ENCODE measurements around the gene CCDC187.

Gene CCDC187

DNA sequence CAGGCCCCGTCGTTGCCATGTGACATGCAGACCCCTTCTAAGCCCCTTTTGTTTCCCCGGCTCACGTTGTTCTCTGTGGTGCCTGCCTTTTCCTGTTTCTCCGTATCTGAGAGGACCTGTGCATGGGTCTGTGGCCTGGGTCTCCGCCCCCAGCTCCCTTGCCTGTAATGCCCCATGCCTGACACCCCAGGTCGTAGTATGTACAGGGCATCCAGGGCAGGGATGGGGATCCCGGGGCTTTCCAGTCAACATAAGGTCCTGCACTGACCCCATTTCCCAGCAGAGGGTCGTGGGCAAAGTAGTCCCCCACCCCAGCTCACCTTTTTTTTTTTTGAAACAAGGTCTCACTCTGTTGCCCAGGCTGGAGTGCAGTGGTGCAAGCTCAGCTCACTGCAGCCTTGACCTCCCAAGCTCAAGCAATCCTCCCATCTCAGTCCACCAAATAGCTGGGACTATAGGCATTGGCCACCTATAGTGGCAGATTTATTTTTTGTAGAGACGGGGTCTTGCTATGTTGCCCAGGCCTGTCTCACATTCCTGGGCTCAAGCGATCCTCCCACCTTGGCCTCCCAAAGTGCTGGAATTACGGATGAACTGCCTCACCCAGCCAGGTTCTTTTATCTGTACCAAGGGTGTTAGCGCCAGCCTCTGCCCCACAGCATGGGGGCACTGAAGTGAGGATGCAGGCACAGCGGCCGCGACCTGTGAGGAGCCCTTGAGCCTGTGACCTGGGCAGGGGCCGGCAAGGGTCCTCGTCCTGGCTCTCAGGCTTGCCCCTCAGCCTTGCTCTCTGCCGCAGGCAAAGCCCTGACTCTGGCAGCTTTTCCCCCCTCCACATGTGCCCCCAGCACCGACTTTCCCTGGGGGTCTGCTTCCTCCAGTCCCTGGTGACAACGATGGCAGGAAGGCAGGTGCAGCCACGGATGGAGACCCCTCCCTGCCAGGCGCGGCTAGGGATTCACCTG, 39.2 kb downstream of the CCDC187 start:
- Mint-ChIP-seq H3K9me3 (no peaks in the 10 kb centered on the region), H3K4me3 (no peak overlapping the region), H3K27me3 (no peaks in the 10 kb centered on the region), H3K36me3 (ENCODE audit: insufficient read depth) (peaks cover 9% of the 10 kb centered on the region), H3K4me1 (peaks cover 6% of the 10 kb centered on the region), H3K27ac (ENCODE audit: low read depth) (no peak overlapping the region)
- DNase-seq (ENCODE audit: low spot score in 2 of 2) (no peak), ATAC-seq (replicated peaks; ENCODE audit: extremely low read depth, poor library complexity, severe bottlenecking) (no peak)

DNA sequence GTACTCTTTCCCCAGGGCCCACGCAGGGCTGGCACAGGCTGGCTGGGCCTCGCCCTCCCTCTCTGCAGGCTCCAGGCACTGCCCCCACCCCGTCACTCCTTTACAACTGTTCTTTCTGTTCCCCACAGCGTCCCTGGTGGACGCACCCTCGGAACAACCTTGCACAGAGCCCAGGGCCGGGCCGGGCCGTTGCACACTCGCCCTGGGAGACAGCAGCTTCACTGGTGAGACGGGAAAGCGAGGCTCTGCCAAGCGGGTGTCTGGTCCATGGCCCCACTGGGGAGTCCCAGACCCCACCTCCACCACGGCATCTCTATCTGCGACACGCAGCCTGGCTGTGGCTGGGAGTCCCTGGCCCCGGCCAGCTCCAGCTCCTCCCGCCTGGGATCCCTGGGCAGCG, 39.9 kb downstream of the CCDC187 start:
- DNase-seq (ENCODE audit: low spot score in 2 of 2) = no peak
- H3K27ac Mint-ChIP-seq (ENCODE audit: low read depth) = no peak overlapping the region
- no peak overlapping the region for H3K4me3 Mint-ChIP-seq
- H3K36me3 Mint-ChIP-seq (ENCODE audit: insufficient read depth) = peaks cover 9% of the 10 kb centered on the region
- H3K4me1 Mint-ChIP-seq = peaks cover 6% of the 10 kb centered on the region
- H3K27me3 Mint-ChIP-seq = no peaks in the 10 kb centered on the region
- H3K9me3 Mint-ChIP-seq = no peaks in the 10 kb centered on the region
- no peak for ATAC-seq (replicated peaks; ENCODE audit: extremely low read depth, poor library complexity, severe bottlenecking)

DNA sequence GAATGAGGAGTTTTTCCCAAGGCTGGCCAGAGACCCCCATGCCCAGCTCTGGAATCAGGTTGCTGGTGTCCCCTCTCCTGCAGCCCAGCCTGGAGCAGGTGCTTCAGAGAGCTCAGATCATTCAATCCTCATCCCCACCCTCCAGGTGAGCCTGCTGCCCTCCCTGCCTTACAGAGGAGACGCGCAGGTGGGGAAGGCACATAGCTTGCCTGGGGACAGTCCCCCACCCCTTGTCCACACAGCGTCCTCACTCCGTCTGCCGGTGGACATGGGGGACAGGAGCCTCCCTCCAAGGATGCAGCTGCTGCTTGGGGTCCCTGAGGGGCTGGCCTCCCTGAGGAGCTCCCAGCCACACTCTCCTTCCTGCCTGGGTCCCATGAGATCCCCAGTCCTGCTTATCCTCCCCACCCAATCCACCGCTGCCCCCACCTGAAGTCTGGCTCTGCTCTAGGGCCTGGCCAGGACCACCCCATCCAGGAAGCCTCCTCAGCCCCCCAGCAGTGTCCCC, 41.2 kb downstream of the CCDC187 start:
- DNase-seq (ENCODE audit: low spot score in 2 of 2) (no peak), ATAC-seq (replicated peaks; ENCODE audit: extremely low read depth, poor library complexity, severe bottlenecking) (no peak)
- Mint-ChIP-seq H3K4me1 (peaks cover 4% of the 10 kb centered on the region), H3K27ac (ENCODE audit: low read depth) (no peak overlapping the region), H3K4me3 (no peak overlapping the region), H3K36me3 (ENCODE audit: insufficient read depth) (peaks cover 8% of the 10 kb centered on the region), H3K27me3 (no peaks in the 10 kb centered on the region), H3K9me3 (no peaks in the 10 kb centered on the region)

DNA sequence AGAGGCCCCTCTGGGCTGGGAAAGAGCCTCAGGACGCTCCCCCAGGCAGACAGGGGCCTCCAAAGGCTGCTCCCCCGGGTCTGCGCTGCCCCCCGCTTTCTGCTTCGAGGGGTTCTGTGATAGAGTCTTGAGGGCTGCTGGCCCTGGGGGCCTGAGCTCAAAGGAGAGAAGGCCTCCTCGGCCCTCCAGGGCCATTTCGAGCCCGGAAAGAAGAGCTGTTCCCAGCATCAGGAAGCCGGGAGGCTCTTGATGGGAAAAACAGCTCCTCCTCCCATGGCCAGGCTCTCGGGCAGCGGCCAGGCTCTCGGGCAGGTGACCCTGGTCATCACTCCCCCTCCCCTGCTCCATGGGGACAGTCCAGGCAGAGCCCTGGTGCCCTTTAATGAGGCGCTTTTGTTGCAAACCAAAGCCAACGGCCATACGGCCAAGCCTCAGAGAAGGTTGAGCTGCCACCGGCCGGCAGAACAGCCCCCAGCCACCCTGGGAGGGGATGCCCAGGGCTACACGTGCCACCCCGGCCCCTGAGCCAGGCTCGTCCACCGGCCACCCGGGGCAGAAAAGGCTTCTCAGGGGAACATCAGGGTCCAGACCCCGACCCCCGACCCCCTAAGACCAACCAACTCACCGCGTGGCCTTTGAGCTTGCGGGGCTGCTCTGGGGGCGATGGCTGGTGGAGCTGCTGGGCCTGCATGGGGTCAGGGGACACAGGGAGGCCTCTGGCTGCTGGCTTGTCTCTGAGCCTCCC, 42.0 kb downstream of the CCDC187 start:
- Mint-ChIP-seq H3K9me3 (no peaks in the 10 kb centered on the region), H3K4me1 (no peaks in the 10 kb centered on the region), H3K36me3 (ENCODE audit: insufficient read depth) (peaks cover 5% of the 10 kb centered on the region), H3K27me3 (no peaks in the 10 kb centered on the region), H3K27ac (ENCODE audit: low read depth) (no peak overlapping the region), H3K4me3 (no peak overlapping the region)
- no peak for ATAC-seq (replicated peaks; ENCODE audit: extremely low read depth, poor library complexity, severe bottlenecking)
- DNase-seq (ENCODE audit: low spot score in 2 of 2) = no peak

DNA sequence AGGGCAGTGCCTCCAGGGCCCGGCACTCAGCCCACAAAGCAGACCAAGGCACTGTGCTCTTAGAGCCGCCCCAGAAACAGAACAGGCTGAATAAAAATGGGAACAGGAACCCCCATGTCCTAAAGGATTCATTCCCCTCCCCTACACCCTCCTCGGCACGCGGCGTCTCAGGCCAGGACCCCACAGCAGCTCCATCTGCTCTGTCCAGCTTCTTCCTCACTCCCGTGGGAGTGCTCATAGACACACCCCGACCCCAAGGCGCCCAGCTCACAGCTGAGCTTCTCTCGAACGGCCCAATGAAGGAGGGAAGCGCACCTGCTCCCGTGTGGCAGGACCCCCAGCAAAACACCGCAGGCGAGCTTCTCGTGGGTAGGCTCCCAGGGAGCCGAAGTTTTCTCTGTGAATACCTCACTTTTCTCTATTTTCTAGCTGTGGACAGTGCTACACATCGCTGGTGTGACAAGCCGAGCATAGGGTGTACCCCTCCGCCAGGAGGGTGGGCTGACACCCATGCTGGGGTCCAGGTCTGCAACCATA, 42.9 kb downstream of the CCDC187 start:
- peaks cover 2% of the 10 kb centered on the region for H3K36me3 Mint-ChIP-seq (ENCODE audit: insufficient read depth)
- no peaks in the 10 kb centered on the region for H3K27me3 Mint-ChIP-seq
- H3K27ac Mint-ChIP-seq (ENCODE audit: low read depth) = no peak overlapping the region

DNA sequence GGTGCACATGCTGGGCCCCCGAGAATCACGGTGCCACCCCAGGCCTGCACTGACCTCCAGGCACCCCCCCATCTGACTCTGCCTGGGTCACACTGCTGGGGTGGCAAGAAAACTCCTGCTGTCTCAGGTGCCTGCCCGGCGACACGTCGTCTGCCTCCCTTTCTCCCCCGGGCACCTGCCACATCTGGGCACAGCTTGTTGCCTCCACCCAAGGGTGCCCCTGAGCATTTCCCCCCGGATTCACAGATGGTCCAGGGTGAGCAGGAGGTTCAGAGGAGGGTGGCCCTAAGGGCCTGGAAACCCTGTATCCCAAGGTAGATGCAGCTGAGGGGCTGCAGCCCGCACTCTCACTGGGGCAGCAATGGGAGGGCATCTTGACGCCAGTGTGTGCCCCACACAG, 43.4 kb downstream of the CCDC187 start:
- Mint-ChIP-seq H3K36me3 (ENCODE audit: insufficient read depth) (peaks cover 2% of the 10 kb centered on the region), H3K4me3 (no peak overlapping the region), H3K27me3 (no peaks in the 10 kb centered on the region), H3K27ac (ENCODE audit: low read depth) (no peak overlapping the region), H3K4me1 (no peaks in the 10 kb centered on the region), H3K9me3 (no peaks in the 10 kb centered on the region)
- no peak for DNase-seq (ENCODE audit: low spot score in 2 of 2)
- no peak for ATAC-seq (replicated peaks; ENCODE audit: extremely low read depth, poor library complexity, severe bottlenecking)

More for the DNA sequence above, 42.9 kb downstream of the CCDC187 start:
- Mint-ChIP-seq H3K4me1 (no peaks in the 10 kb centered on the region), H3K9me3 (no peaks in the 10 kb centered on the region), H3K4me3 (no peak overlapping the region)
- DNase-seq (ENCODE audit: low spot score in 2 of 2) (no peak), ATAC-seq (replicated peaks; ENCODE audit: extremely low read depth, poor library complexity, severe bottlenecking) (no peak)

DNA sequence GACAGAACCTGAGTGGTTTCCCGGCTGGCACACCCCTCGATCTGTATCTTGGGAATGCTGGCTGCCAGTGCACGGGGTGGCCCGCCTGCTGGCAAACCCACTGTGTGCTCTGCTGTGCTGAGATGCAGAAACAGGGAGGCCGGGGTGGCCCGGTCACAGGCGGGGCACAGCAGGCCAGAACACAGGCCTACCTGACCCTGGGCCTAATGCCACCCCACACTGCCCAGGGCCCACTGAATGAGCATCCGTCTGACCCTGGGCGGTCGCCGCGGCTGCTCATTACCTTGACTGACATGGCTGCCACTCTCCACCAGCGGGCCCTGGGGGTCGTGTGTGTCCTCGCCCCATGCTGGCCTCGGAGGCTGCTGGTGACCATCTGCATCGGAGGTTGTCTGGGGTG, 44.1 kb downstream of the CCDC187 start:
- Mint-ChIP-seq H3K27ac (ENCODE audit: low read depth) (no peak overlapping the region), H3K36me3 (ENCODE audit: insufficient read depth) (peaks cover 2% of the 10 kb centered on the region), H3K4me3 (no peak overlapping the region), H3K27me3 (no peaks in the 10 kb centered on the region), H3K9me3 (no peaks in the 10 kb centered on the region), H3K4me1 (no peaks in the 10 kb centered on the region)
- DNase-seq (ENCODE audit: low spot score in 2 of 2) = no peak
- ATAC-seq (replicated peaks; ENCODE audit: extremely low read depth, poor library complexity, severe bottlenecking) = no peak

DNA sequence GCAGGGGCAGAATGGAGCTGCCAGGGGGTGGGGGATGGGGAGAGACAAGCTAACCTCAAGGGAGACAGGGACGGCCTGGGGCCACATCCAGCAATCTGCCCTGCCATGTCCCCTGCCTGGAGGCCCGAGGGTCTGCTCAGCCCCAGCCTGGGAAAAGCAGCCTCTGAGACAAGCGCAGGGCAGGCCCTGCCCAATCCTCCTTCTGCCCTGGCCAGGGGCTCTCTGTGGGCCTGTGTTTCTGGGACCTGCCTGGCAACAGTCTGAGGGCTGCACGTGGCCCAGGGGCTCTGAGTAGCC, 44.4 kb downstream of the CCDC187 start:
- DNase-seq (ENCODE audit: low spot score in 2 of 2) = no peak
- no peaks in the 10 kb centered on the region for H3K36me3 Mint-ChIP-seq (ENCODE audit: insufficient read depth)
- H3K4me1 Mint-ChIP-seq = no peaks in the 10 kb centered on the region
- no peaks in the 10 kb centered on the region for H3K9me3 Mint-ChIP-seq
- H3K27me3 Mint-ChIP-seq = no peaks in the 10 kb centered on the region
- no peak for ATAC-seq (replicated peaks; ENCODE audit: extremely low read depth, poor library complexity, severe bottlenecking)
- no peak overlapping the region for H3K4me3 Mint-ChIP-seq
- no peak overlapping the region for H3K27ac Mint-ChIP-seq (ENCODE audit: low read depth)

DNA sequence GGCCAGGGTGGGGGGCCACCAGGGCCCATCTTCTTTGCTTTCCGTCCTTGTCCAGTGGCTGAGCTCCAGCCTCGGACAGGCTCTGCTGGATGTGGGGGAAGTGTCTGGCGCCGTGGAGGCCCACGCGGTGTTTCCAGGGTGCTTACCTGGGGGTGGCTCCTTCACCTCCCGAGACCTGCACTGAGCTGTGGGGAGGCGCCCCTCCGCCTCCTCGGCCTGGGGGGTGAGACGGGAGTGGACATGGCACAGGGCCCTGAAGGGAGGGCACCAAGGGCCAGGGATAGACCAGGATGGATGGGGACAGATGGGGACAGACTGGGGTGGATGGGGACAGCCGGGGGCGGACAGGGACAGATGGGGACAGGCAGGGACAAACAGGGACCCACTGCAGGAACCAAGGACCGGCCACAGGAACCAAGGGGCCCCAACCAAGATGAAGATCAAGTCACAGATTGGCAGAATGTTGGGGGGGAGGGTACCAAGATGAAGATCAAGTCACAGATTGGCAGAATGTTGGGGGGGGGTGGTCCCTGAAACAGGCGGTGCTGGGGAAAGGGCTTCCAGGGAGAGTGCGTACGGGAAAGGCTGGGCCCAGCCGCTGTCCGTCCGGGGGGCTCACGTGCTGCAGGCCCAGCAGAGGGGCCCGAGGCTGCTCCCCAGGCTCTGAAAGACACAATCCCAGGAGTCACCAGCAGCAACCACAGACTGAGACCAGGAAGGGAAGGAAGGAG, 44.9 kb downstream of the CCDC187 start:
- no peak overlapping the region for H3K27ac Mint-ChIP-seq (ENCODE audit: low read depth)
- ATAC-seq (replicated peaks; ENCODE audit: extremely low read depth, poor library complexity, severe bottlenecking) (no peak), DNase-seq (ENCODE audit: low spot score in 2 of 2) (no peak)
- no peak overlapping the region for H3K4me3 Mint-ChIP-seq
- no peaks in the 10 kb centered on the region for H3K4me1 Mint-ChIP-seq
- no peaks in the 10 kb centered on the region for H3K36me3 Mint-ChIP-seq (ENCODE audit: insufficient read depth)
- no peaks in the 10 kb centered on the region for H3K27me3 Mint-ChIP-seq
- no peaks in the 10 kb centered on the region for H3K9me3 Mint-ChIP-seq

DNA sequence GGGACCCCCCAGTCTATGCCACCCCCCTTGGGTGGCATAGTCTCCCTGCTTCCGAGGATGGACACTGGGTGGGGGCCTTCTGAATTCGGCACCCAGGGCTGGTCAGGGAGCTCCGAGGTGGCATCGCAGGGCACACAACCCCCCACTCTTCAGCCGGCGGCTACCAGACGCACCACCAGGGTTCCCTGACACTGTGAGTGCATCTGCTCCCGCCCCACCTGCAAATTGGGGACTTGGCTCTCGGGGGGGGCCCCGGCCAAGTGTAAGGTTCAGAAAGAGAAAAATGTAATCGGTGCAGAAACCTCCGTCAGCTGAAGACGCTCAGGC, 45.6 kb downstream of the CCDC187 start:
- no peak overlapping the region for H3K27ac Mint-ChIP-seq (ENCODE audit: low read depth)
- no peaks in the 10 kb centered on the region for H3K9me3 Mint-ChIP-seq
- H3K27me3 Mint-ChIP-seq = peaks cover 3% of the 10 kb centered on the region
- H3K36me3 Mint-ChIP-seq (ENCODE audit: insufficient read depth) = no peaks in the 10 kb centered on the region
- no peak overlapping the region for H3K4me3 Mint-ChIP-seq
- no peaks in the 10 kb centered on the region for H3K4me1 Mint-ChIP-seq
- ATAC-seq (replicated peaks; ENCODE audit: extremely low read depth, poor library complexity, severe bottlenecking) (no peak), DNase-seq (ENCODE audit: low spot score in 2 of 2) (no peak)

DNA sequence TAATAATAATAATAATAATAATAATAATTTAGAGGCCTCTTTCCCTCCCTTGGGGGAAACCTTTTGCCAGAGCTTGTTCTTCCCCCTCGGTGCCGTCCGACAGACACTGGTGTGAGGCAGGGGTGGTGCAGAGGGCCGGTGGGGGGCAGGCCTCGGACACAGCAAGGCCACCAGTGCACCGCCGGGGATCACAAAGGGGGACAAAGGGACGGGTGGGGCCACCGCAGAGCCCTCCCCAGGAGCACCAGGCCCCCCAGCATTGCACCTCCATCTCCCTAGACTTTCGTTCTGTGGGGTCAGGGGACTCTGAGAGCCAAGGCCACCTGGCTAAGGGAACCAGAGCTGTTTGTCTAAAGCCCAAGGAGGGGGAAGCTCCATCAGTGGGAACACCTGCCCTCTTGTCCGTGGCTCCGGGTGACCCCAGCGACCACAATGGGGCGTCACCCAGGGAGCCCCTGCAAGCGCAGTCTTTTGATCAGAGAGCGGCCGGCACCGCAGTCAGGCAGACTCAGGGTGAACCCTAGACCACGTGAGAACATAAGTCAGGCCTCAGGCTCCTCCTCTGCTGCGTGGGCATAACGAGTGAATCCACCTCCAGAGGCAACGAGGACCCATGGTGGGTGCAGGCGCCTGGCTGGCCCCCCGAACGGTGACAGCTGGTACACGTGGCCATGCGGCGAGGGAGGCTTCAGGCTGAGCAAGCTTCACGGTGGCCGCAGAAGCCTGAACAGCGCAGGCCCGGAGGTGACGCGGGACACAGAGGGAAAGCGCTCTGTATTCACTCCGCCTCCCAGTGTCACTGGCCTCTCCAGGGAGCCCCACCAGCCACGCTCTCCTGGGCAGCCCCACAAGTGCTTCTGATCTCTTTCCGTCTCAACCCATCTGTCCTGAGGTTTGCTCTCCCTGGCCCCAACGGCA, 46.3 kb downstream of the CCDC187 start:
- Mint-ChIP-seq H3K4me1 (no peaks in the 10 kb centered on the region), H3K36me3 (ENCODE audit: insufficient read depth) (no peaks in the 10 kb centered on the region), H3K9me3 (no peaks in the 10 kb centered on the region), H3K4me3 (no peak overlapping the region), H3K27ac (ENCODE audit: low read depth) (no peak overlapping the region), H3K27me3 (peaks cover 9% of the 10 kb centered on the region)
- ATAC-seq (replicated peaks; ENCODE audit: extremely low read depth, poor library complexity, severe bottlenecking) (no peak), DNase-seq (ENCODE audit: low spot score in 2 of 2) (no peak)
